ENCODE measurements around the gene OR14I1.
"Not testable (repeated sequence)": the region's sequence is repeated elsewhere in the genome, so short reads cannot be mapped to it uniquely, and the experiment has no call there.

Gene OR14I1

GRCh38 chr1:248686815-248687214 lies 15.8 kb downstream of the OR14I1 start:
- DNase-seq (ENCODE audit: low spot score), result no peak

- no peak for DNase-seq (ENCODE audit: low spot score)
These were observed 20.9 kb downstream of the OR14I1 start for GRCh38 chr1:248681651-248682050.

- no peak for DNase-seq (ENCODE audit: low spot score)
These were observed 32.6 kb downstream of the OR14I1 start for GRCh38 chr1:248670003-248670402.

- DNase-seq (ENCODE audit: low spot score), result not testable (repeated sequence)
These were observed 38.9 kb downstream of the OR14I1 start for GRCh38 chr1:248663453-248664328.

GRCh38 chr1:248656797-248657196 lies 45.8 kb downstream of the OR14I1 start:
- DNase-seq (ENCODE audit: low spot score), result not testable (repeated sequence)

GRCh38 chr1:248655354-248655753 lies 47.2 kb downstream of the OR14I1 start, which contains the start of gene OR2T27:
Gene OR2T27, minus strand, starts transcription at chr1:248655528. Its CDS starts 4,644 bp downstream, at chr1:248650884.
- not testable (repeated sequence) for DNase-seq (ENCODE audit: low spot score)

Measured in kidney capillary endothelial cell (primary cell).